Activated T-helper 1 cell treated with anti-CD3 and anti-CD28 coated beads, Interleukin-2, amount 50 U/mL, for 16 hours (primary cell): ENCODE data around the gene PPP2R5C.
A peak's percentile ranks its signal among the peaks of the same experiment; 100 is the strongest.

Source experiments
- DNase-seq, 2 donors: peaks; one replicate each; pipeline ENCODE4 v3.0.0-alpha.2; 2020; ENCODE audit warnings: low read depth in 1 of 2, low spot score in 1 of 2

Gene PPP2R5C

GRCh38 chr14:101945171-101945570, 183.7 kb downstream of the PPP2R5C start:
- no peak for DNase-seq

- DNase-seq: peak in 1 of 2 donors; percentile 24
These were observed 186.0 kb downstream of the PPP2R5C start for GRCh38 chr14:101947577-101947903.

- DNase-seq: peak; percentile 98 to 99
These were observed 186.6 kb downstream of the PPP2R5C start for GRCh38 chr14:101947904-101948665.

- DNase-seq: no peak
These were observed 187.2 kb downstream of the PPP2R5C start for GRCh38 chr14:101948666-101949216.

GRCh38 chr14:101950100-101950499, 188.6 kb downstream of the PPP2R5C start:
- DNase-seq: no peak

- no peak for DNase-seq
These were observed 189.2 kb downstream of the PPP2R5C start for GRCh38 chr14:101950516-101951215.

- no peak for DNase-seq
These were observed 191.6 kb downstream of the PPP2R5C start for GRCh38 chr14:101953151-101953550.

- DNase-seq: no peak
These were observed 193.0 kb downstream of the PPP2R5C start for GRCh38 chr14:101954501-101954900.

- no peak for DNase-seq
These were observed 194.2 kb downstream of the PPP2R5C start for GRCh38 chr14:101955695-101956161.

- no peak for DNase-seq
These were observed 194.8 kb downstream of the PPP2R5C start for GRCh38 chr14:101956179-101956885.

- no peak for DNase-seq
These were observed 196.1 kb downstream of the PPP2R5C start for GRCh38 chr14:101957406-101958234.

- no peak for DNase-seq
These were observed 197.1 kb downstream of the PPP2R5C start for GRCh38 chr14:101958418-101959180.

GRCh38 chr14:101959277-101959676, 197.8 kb downstream of the PPP2R5C start:
- no peak for DNase-seq

- DNase-seq: no peak
These were observed 198.7 kb downstream of the PPP2R5C start for GRCh38 chr14:101960225-101960624.

GRCh38 chr14:101961011-101961721, 199.7 kb downstream of the PPP2R5C start:
- DNase-seq: peak; percentile 52 to 58

GRCh38 chr14:101961746-101962502, 200.4 kb downstream of the PPP2R5C start:
- no peak for DNase-seq

GRCh38 chr14:101962503-101962874, 201.0 kb downstream of the PPP2R5C start:
- DNase-seq: no peak

- DNase-seq: no peak
These were observed 201.5 kb downstream of the PPP2R5C start for GRCh38 chr14:101963052-101963451.
